ENCODE results near the gene GASK1B. TPM values are rescaled to one million over a fixed set of nuclear protein-coding genes. Genes with fewer than 3 reads are reported as not detected.

The GASK1B gene
- total RNA-seq, 2 donors from 2014 or later: 7.8 to 19.6 TPM

GRCh38 chr4:158159718-158160094 is 13.1 kb downstream of the GASK1B start:
- DNase-seq: no peak
- no peak for ATAC-seq
- intact Hi-C loops (cut with DNase I, micrococcal nuclease): no loop called here

GRCh38 chr4:158159054-158159717 is 13.6 kb downstream of the GASK1B start:
- DNase-seq (no peak), ATAC-seq (no peak)
- intact Hi-C loops (cut with DNase I, micrococcal nuclease): no loop called here

GRCh38 chr4:158157412-158157811 is 15.4 kb downstream of the GASK1B start:
- ATAC-seq: no peak
- intact Hi-C loops (cut with DNase I, micrococcal nuclease): no loop called here
- no peak for DNase-seq

- ATAC-seq (peak; percentile 99), DNase-seq (peak; percentile 34 to 39)
- intact Hi-C loops (cut with DNase I, micrococcal nuclease): no loop called here
These were observed 17.0 kb downstream of the GASK1B start for GRCh38 chr4:158155656-158156356.

- ATAC-seq (no peak), DNase-seq (no peak)
- intact Hi-C loops (cut with DNase I, micrococcal nuclease): no loop called here
These were observed 25.7 kb downstream of the GASK1B start for GRCh38 chr4:158147151-158147550.

GRCh38 chr4:158146736-158147135 is 26.1 kb downstream of the GASK1B start:
- intact Hi-C loops (cut with DNase I, micrococcal nuclease): no loop called here
- DNase-seq (no peak), ATAC-seq (no peak)

GRCh38 chr4:158139086-158139485 is 33.7 kb downstream of the GASK1B start:
- intact Hi-C loops (cut with DNase I, micrococcal nuclease): no loop called here
- ATAC-seq (no peak), DNase-seq (no peak)

- ATAC-seq (no peak), DNase-seq (no peak)
- intact Hi-C loops (cut with DNase I, micrococcal nuclease): no loop called here
These were observed 38.6 kb downstream of the GASK1B start for GRCh38 chr4:158134222-158134621.

GRCh38 chr4:158133551-158133950 is 39.3 kb downstream of the GASK1B start:
- intact Hi-C loops (cut with DNase I, micrococcal nuclease): no loop called here
- DNase-seq: no peak
- ATAC-seq: no peak

GRCh38 chr4:158131027-158131426 is 41.8 kb downstream of the GASK1B start:
- DNase-seq (no peak), ATAC-seq (peak; percentile 23)
- intact Hi-C loops (cut with DNase I, micrococcal nuclease): no loop called here

GRCh38 chr4:158130204-158130603 is 42.6 kb downstream of the GASK1B start:
- DNase-seq: no peak
- intact Hi-C loops (cut with DNase I, micrococcal nuclease): no loop called here
- ATAC-seq: no peak

GRCh38 chr4:158129694-158130093 is 43.1 kb downstream of the GASK1B start:
- ATAC-seq: no peak
- intact Hi-C loops (cut with DNase I, micrococcal nuclease): no loop called here
- no peak for DNase-seq

GRCh38 chr4:158128540-158128939 is 44.3 kb downstream of the GASK1B start:
- DNase-seq (no peak), ATAC-seq (no peak)
- intact Hi-C loops (cut with DNase I, micrococcal nuclease): no loop called here

- intact Hi-C loops (cut with DNase I, micrococcal nuclease): no loop called here
These were observed 47.5 kb downstream of the GASK1B start for GRCh38 chr4:158125310-158125709.

More at GRCh38 chr4:158125310-158125709, 47.5 kb downstream of the GASK1B start:
- ATAC-seq (no peak), DNase-seq (no peak)

Other genes with a start within 250 kb of the GASK1B start
- 10 to 100 TPM; 24.1 to 33.4 TPM for gene TMEM144, start 37.5 kb upstream of the GASK1B start, total RNA-seq

Measured in left colon (tissue), 2 donors.